SJSA1 (cell line): ENCODE data around the gene PFDN4. TPM values are rescaled to one million over a fixed set of nuclear protein-coding genes. Genes with fewer than 3 reads are reported as not detected.
"Not testable (repeated sequence)": the region's sequence is repeated elsewhere in the genome, so short reads cannot be mapped to it uniquely, and the experiment has no call there.

Experiments used
- DNase-seq, 2 experiments: peaks; one replicate each; pipeline ENCODE4 v3.0.0-alpha.2; 2015 to 2020; ENCODE audit warnings: low spot score in 2 of 2, low read depth in 1 of 2
- H3K27ac ChIP-seq: fragments of 250-450 bp; sonication (Bioruptor Pico); 2 replicates; pipeline ENCODE4 v1.5.1; 2020; ENCODE audit warnings: mild to moderate bottlenecking, moderate library complexity
- H3K27me3 ChIP-seq: fragments of 250-450 bp; sonication (Bioruptor Pico); replicated peaks from 2 replicates; pipeline ENCODE4 v1.5.1; 2020; ENCODE audit warnings: mild to moderate bottlenecking, moderate library complexity
- H3K36me3 ChIP-seq: fragments of 250-450 bp; sonication (Bioruptor Pico); 2 replicates; pipeline ENCODE4 v1.5.1; 2020; ENCODE audit warnings: mild to moderate bottlenecking
- H3K4me1 ChIP-seq: fragments of 250-450 bp; sonication (Bioruptor Pico); replicated peaks from 2 replicates; pipeline ENCODE4 v1.6.1; 2021; ENCODE audit warnings: mild to moderate bottlenecking
- H3K4me3 ChIP-seq: fragments of 250-450 bp; sonication (Bioruptor Pico); 2 replicates; pipeline ENCODE4 v1.5.1; 2020; ENCODE audit warnings: mild to moderate bottlenecking
- H3K9me3 ChIP-seq: fragments of 250-450 bp; sonication (Bioruptor Pico); replicated peaks from 2 replicates; pipeline ENCODE4 v1.5.1; 2020; ENCODE audit warnings: mild to moderate bottlenecking
- total RNA-seq: library from RNA; depleted of rRNA; stranded (reverse); fragments of >200 nt; shearing (Covaris generic); gene quantifications from 2 replicates; pipeline ENCODE4 v1.2.3, GENCODE V29; 2014

Gene PFDN4
- total RNA-seq, 1 experiment from 2014 or later, result 135 TPM

- Histone ChIP-seq H3K4me3 (no peak overlapping the region), H3K27ac (no peak overlapping the region), H3K4me1 (no peaks in the 10 kb centered on the region), H3K9me3 (no peaks in the 10 kb centered on the region), H3K36me3 (peaks cover 11% of the 10 kb centered on the region), H3K27me3 (no peaks in the 10 kb centered on the region)
- DNase-seq, result no peak
Observed at GRCh38 chr20:54217762-54218161, 9.9 kb downstream of the PFDN4 start.

GRCh38 chr20:54218470-54218869 lies 10.6 kb downstream of the PFDN4 start:
- no peaks in the 10 kb centered on the region for H3K27me3 ChIP-seq
- H3K36me3 ChIP-seq, result peaks cover 11% of the 10 kb centered on the region
- no peak overlapping the region for H3K4me3 ChIP-seq
- H3K27ac ChIP-seq, result no peak overlapping the region
- DNase-seq, result no peak
- H3K9me3 ChIP-seq, result no peaks in the 10 kb centered on the region
- H3K4me1 ChIP-seq, result no peaks in the 10 kb centered on the region

- Histone ChIP-seq H3K27me3 (no peaks in the 10 kb centered on the region), H3K4me3 (no peak overlapping the region)
- peak in 1 of 2 experiments; percentile 21 for DNase-seq
Observed at GRCh38 chr20:54219751-54220426, 12.0 kb downstream of the PFDN4 start.

GRCh38 chr20:54220722-54221121 lies 12.8 kb downstream of the PFDN4 start:
- H3K4me1 ChIP-seq, result no peaks in the 10 kb centered on the region
- no peak overlapping the region for H3K4me3 ChIP-seq
- H3K36me3 ChIP-seq, result peaks cover 6% of the 10 kb centered on the region; the same call in 1 of the 2 replicates
- H3K27ac ChIP-seq, result no peak overlapping the region
- H3K9me3 ChIP-seq, result no peaks in the 10 kb centered on the region
- H3K27me3 ChIP-seq, result no peaks in the 10 kb centered on the region
- DNase-seq, result no peak

More at GRCh38 chr20:54219751-54220426, 12.0 kb downstream of the PFDN4 start:
- Histone ChIP-seq H3K9me3 (no peaks in the 10 kb centered on the region), H3K36me3 (peaks cover 11% of the 10 kb centered on the region), H3K4me1 (no peaks in the 10 kb centered on the region), H3K27ac (no peak overlapping the region)

GRCh38 chr20:54221353-54221752 lies 13.5 kb downstream of the PFDN4 start:
- DNase-seq, result no peak
- Histone ChIP-seq H3K4me3 (no peak overlapping the region), H3K4me1 (no peaks in the 10 kb centered on the region), H3K27ac (no peak overlapping the region), H3K36me3 (peaks cover 4% of the 10 kb centered on the region; the same call in 1 of the 2 replicates), H3K27me3 (no peaks in the 10 kb centered on the region), H3K9me3 (no peaks in the 10 kb centered on the region)

GRCh38 chr20:54221996-54222890 lies 14.4 kb downstream of the PFDN4 start:
- no peak overlapping the region for H3K27ac ChIP-seq
- H3K9me3 ChIP-seq, result no peaks in the 10 kb centered on the region
- no peaks in the 10 kb centered on the region; the same call in 1 of the 2 replicates for H3K36me3 ChIP-seq
- DNase-seq, result no peak
- H3K4me3 ChIP-seq, result no peak overlapping the region
- no peaks in the 10 kb centered on the region for H3K27me3 ChIP-seq
- no peaks in the 10 kb centered on the region for H3K4me1 ChIP-seq

GRCh38 chr20:54223285-54223684 lies 15.4 kb downstream of the PFDN4 start:
- DNase-seq, result no peak
- Histone ChIP-seq H3K4me3 (no peak overlapping the region), H3K27me3 (no peaks in the 10 kb centered on the region), H3K36me3 (no peaks in the 10 kb centered on the region; the same call in 1 of the 2 replicates), H3K9me3 (no peaks in the 10 kb centered on the region), H3K4me1 (no peaks in the 10 kb centered on the region), H3K27ac (no peak overlapping the region)

GRCh38 chr20:54223751-54224150 lies 15.9 kb downstream of the PFDN4 start:
- Histone ChIP-seq H3K9me3 (no peaks in the 10 kb centered on the region), H3K4me3 (no peak overlapping the region), H3K36me3 (no peaks in the 10 kb centered on the region; the same call in 1 of the 2 replicates), H3K27ac (no peak overlapping the region), H3K4me1 (no peaks in the 10 kb centered on the region), H3K27me3 (no peaks in the 10 kb centered on the region)
- DNase-seq, result no peak

- H3K4me1 ChIP-seq, H3K9me3 ChIP-seq, H3K4me3 ChIP-seq, H3K27me3 ChIP-seq, H3K36me3 ChIP-seq, H3K27ac ChIP-seq, DNase-seq: not testable (repeated sequence)
Observed at GRCh38 chr20:54224642-54225041, 16.8 kb downstream of the PFDN4 start.

GRCh38 chr20:54227241-54227640 lies 19.4 kb downstream of the PFDN4 start:
- Histone ChIP-seq H3K4me1 (no peaks in the 10 kb centered on the region), H3K36me3 (no peaks in the 10 kb centered on the region), H3K4me3 (no peak overlapping the region), H3K9me3 (no peaks in the 10 kb centered on the region), H3K27me3 (no peaks in the 10 kb centered on the region), H3K27ac (no peak overlapping the region)
- no peak for DNase-seq

- Histone ChIP-seq H3K36me3 (no peaks in the 10 kb centered on the region), H3K9me3 (no peaks in the 10 kb centered on the region), H3K27ac (no peak overlapping the region), H3K27me3 (no peaks in the 10 kb centered on the region), H3K4me1 (no peaks in the 10 kb centered on the region), H3K4me3 (no peak overlapping the region)
- DNase-seq, result no peak
Observed at GRCh38 chr20:54227751-54228150, 19.9 kb downstream of the PFDN4 start.

- DNase-seq, result no peak
- H3K9me3 ChIP-seq, result no peaks in the 10 kb centered on the region
- H3K4me3 ChIP-seq, result no peak overlapping the region
- no peak overlapping the region for H3K27ac ChIP-seq
- H3K36me3 ChIP-seq, result no peaks in the 10 kb centered on the region
- no peaks in the 10 kb centered on the region for H3K4me1 ChIP-seq
- H3K27me3 ChIP-seq, result no peaks in the 10 kb centered on the region
Observed at GRCh38 chr20:54228841-54229240, 21.0 kb downstream of the PFDN4 start.

GRCh38 chr20:54229566-54230160 lies 21.8 kb downstream of the PFDN4 start:
- DNase-seq, result no peak
- Histone ChIP-seq H3K4me3 (no peak overlapping the region), H3K9me3 (no peaks in the 10 kb centered on the region), H3K36me3 (no peaks in the 10 kb centered on the region), H3K27ac (no peak overlapping the region), H3K4me1 (no peaks in the 10 kb centered on the region), H3K27me3 (no peaks in the 10 kb centered on the region)

- Histone ChIP-seq H3K4me1 (no peaks in the 10 kb centered on the region), H3K9me3 (no peaks in the 10 kb centered on the region), H3K27ac (no peak overlapping the region), H3K4me3 (no peak overlapping the region), H3K27me3 (no peaks in the 10 kb centered on the region), H3K36me3 (no peaks in the 10 kb centered on the region)
- no peak for DNase-seq
Observed at GRCh38 chr20:54231036-54231435, 23.1 kb downstream of the PFDN4 start.
